Heart right ventricle (tissue), 16 donors: ENCODE measurements around the gene ZNF428. TPM values are rescaled to one million over a fixed set of nuclear protein-coding genes. Genes with fewer than 3 reads are reported as not detected.

ENCODE experiments used
- ATAC-seq, 8 donors: fragments of 200-7000 bp; cut with Tn5 transposase; one replicate each; pipeline ENCODE4 v1.9.1; 2020; ENCODE audit warnings: mild to moderate bottlenecking in 8 of 8, moderate library complexity in 8 of 8, moderate number of reproducible peaks in 1 of 8
- DNase-seq, 2 donors: peaks; one replicate each; pipeline ENCODE4 v3.0.0-alpha.2; 2020
- H3K27ac ChIP-seq, 10 donors: fragments of 200-600 bp; sonication (generic) in 2 of 10; one replicate each; pipeline versions ENCODE4 v1.5.0 to v1.8.0; 2020 to 2022; ENCODE audit warnings: mild to moderate bottlenecking in 3 of 10
- H3K27me3 ChIP-seq, 7 donors: fragments of 200-600 bp; one replicate each; pipeline ENCODE4 v1.8.0; 2021 to 2022; ENCODE audit warnings: mild to moderate bottlenecking in 2 of 7
- H3K36me3 ChIP-seq, 9 donors: fragments of 200-600 bp; sonication (generic) in 1 of 9; one replicate each; pipeline versions ENCODE4 v1.5.0 to v1.8.0; 2020 to 2022; ENCODE audit warnings: mild to moderate bottlenecking in 2 of 9
- H3K4me1 ChIP-seq, 9 donors: fragments of 200-600 bp; sonication (generic) in 1 of 9; one replicate each; pipeline versions ENCODE4 v1.5.0 to v1.8.0; 2020 to 2022; ENCODE audit warnings: mild to moderate bottlenecking in 4 of 9
- H3K4me3 ChIP-seq, 10 donors: fragments of 200-600 bp; sonication (generic) in 2 of 10; one replicate each; pipeline versions ENCODE4 v1.5.0 to v1.8.0; 2020 to 2022; ENCODE audit warnings: mild to moderate bottlenecking in 7 of 10, moderate library complexity in 2 of 10
- H3K9me3 ChIP-seq, 11 donors: fragments of 200-600 bp in 10 of 11; sonication (generic) in 2 of 11; one replicate each; pipeline versions ENCODE4 v1.5.0 to v1.8.0; 2013 to 2022; ENCODE audit warnings: mild to moderate bottlenecking in 2 of 11, control low read depth in 1 of 11, moderate library complexity in 1 of 11
- WGBS, 2 donors: extraction: QIAGEN DNeasy Blood & Tissue Kit; methylation state at CpG; one replicate each; pipeline ENCODE4 v1.1.7; 2013; ENCODE audit warnings: inconsistent platforms in 1 of 2; 5-methylcytosine and 5-hydroxymethylcytosine counted together
- intact Hi-C, 10 donors: fragments of 100-400 bp; cut with DNase I; formaldehyde crosslinking; loops; one replicate each; pipeline versions ENCODE4 v1.11.1 to v1.14.2; 2022
- polyA plus RNA-seq, 2 donors: library from polyadenylated mRNA; stranded (reverse); fragments of 200-250 nt; gene quantifications; one replicate each; pipeline ENCODE4 v1.2.3, GENCODE V29; 2013
- total RNA-seq, 10 donors: library from RNA; stranded (reverse); fragmentation: NEBNext Ultra II Directional in 3 of 10; extraction: Animal tissue kit (Norgen Biotek cat#: 25700) in 3 of 10; gene quantifications; one replicate each; pipeline versions ENCODE4 v1.2.1 to v1.2.4, GENCODE V29; 2021 to 2023
- TF ChIP-seq, protein P1 (sequence below), 9 donors: fragments of 200-600 bp; sonication (generic) in 2 of 9; IDR thresholded peaks; one replicate each; pipeline versions ENCODE4 v1.5.0 to v1.8.0; 2021 to 2022; ENCODE audit warnings: antibody characterized with exemption in 9 of 9, mild to moderate bottlenecking in 5 of 9, moderate library complexity in 1 of 9
- donor health status: Arrhythmogenic right ventricular cardiomyopathy.
- donor health status: ischemic (EF 13 %, LVEDD 7.1; RV severe dilation, severe dysfunction).
- donor health status: healthy with polysubstance abuse.
- donor health status: DM: no; HTN: yes; CAD: no.
- donor health status: DM: no; HTN: no; CAD: no.
- donor health status: ischemic (EF 25% LVEDD 6.9; RV normal size, moderate dysfunction).
- donor health status: ischemic (EF 25% LVEDD 5.7; RV mildly dilated, moderate dysfunction).
- donor health status: healthy.
- donor health status: DM: yes; HTN: yes; CAD: no.
- donor health status: Ischemic cardiomyopathy.
- donor health status: ischemic (EF 35%, LVEDD 5.7; RV mildly dilated, moderate dysfunction).
- donor health status: nonischemic (EF 11% LVEDD 7.7; RV severe dilation, severe dysfunction).
- donor health status: DM: yes; HTN: yes; CAD: no.
- donor health status: PGD.
- donor health status: ischemic (EF 29% LVEDD 5.4; RV normal size, mild dysfunction).
- donor health status: nonischemic (EF 23%, LVEDD 6.1; RV moderate dilation, normal function).

ZNF428 gene
- total and polyA plus RNA-seq, 12 donors, result 28.1 to 94.9 (median 33.5) TPM

DNA sequence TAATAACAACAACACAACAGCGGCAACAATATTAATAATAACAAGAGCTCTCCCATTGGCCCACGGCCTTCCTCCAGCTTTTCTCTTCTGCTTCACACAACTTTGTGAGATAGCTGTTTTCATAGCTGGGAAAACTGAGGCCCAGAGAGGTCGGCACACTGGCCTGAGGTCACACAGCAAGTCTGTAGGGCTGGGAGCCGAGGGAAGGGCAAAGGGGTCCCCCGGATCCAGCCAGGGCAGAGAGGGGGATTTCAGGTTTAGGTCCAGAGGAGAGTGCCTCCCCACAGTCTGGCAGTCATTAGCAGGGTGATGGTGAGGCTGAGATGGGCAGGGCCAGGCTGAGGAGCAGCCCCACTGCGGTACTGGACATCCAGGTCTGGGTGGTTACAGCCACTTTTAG lies 29.2 kb upstream of the ZNF428 start:
- intact Hi-C loops, result loop anchor here in 2 of 10 donors (10.0 kb wide), 2 partner anchors 94 to 104 kb away; no protein-coding TSS in a partner anchor
- peaks cover 0 to 78% (median 7%) of the 10 kb centered on the region in 9 donors for H3K36me3 ChIP-seq
- peak in 1 of 8 donors; percentile 16 for ATAC-seq
- no peak overlapping the region for H3K27ac ChIP-seq
- peaks cover 0 to 2% (median 0%) of the 10 kb centered on the region in 7 donors for H3K27me3 ChIP-seq
- WGBS, 2 donors, result 99% methylated on average over 6 of the region's 6 CpGs
- no peak overlapping the region for H3K4me3 ChIP-seq
- TF ChIP-seq, protein P1, sequence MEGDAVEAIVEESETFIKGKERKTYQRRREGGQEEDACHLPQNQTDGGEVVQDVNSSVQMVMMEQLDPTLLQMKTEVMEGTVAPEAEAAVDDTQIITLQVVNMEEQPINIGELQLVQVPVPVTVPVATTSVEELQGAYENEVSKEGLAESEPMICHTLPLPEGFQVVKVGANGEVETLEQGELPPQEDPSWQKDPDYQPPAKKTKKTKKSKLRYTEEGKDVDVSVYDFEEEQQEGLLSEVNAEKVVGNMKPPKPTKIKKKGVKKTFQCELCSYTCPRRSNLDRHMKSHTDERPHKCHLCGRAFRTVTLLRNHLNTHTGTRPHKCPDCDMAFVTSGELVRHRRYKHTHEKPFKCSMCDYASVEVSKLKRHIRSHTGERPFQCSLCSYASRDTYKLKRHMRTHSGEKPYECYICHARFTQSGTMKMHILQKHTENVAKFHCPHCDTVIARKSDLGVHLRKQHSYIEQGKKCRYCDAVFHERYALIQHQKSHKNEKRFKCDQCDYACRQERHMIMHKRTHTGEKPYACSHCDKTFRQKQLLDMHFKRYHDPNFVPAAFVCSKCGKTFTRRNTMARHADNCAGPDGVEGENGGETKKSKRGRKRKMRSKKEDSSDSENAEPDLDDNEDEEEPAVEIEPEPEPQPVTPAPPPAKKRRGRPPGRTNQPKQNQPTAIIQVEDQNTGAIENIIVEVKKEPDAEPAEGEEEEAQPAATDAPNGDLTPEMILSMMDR (IDR thresholded peaks at IDR 0.05), result no peak
- H3K4me1 ChIP-seq, result peaks cover 0 to 6% (median 0%) of the 10 kb centered on the region in 9 donors
- DNase-seq, result no peak
- peaks cover 0 to 8% (median 0%) of the 10 kb centered on the region in 11 donors for H3K9me3 ChIP-seq

GRCh38 chr19:43644181-43644580 lies 24.8 kb upstream of the ZNF428 start:
- TF ChIP-seq, protein P1 (IDR thresholded peaks at IDR 0.05), result no peak
- Histone ChIP-seq H3K36me3 (peaks cover 0 to 33% (median 7%) of the 10 kb centered on the region in 9 donors), H3K27me3 (peaks cover 0 to 19% (median 16%) of the 10 kb centered on the region in 7 donors), H3K4me1 (peaks cover 0 to 9% (median 7%) of the 10 kb centered on the region in 9 donors), H3K27ac (no peak overlapping the region), H3K9me3 (peaks cover 0 to 8% (median 0%) of the 10 kb centered on the region in 11 donors), H3K4me3 (no peak overlapping the region)
- WGBS, 2 donors, result 85 to 86% methylated on average over 13 of the region's 13 CpGs
- intact Hi-C loops, result loop anchor here in 2 of 10 donors (10.0 kb wide), 2 partner anchors 89 to 99 kb away; no protein-coding TSS in a partner anchor
- DNase-seq, result no peak
- ATAC-seq, result no peak

DNA sequence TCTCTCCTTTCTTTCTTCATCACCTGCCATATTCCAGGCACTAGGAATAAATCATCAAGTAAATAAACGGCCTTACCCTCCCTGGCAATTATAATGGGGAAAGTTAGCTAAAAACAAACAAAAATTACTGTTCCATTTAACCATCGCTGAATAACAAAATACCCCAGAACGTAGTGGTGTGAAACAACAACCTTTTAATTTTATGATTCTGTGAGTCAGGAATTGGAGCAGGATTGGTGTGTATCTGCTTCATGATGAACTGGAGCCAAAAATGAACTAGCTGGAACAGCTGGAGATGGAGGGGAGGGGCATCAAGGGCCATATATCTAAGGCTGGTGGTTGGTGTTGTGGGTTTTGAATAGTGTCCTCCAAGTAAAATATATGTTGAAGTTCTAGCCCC lies 23.9 kb upstream of the ZNF428 start:
- Histone ChIP-seq H3K9me3 (peaks cover 0 to 8% (median 0%) of the 10 kb centered on the region in 11 donors), H3K4me1 (peaks cover 0 to 9% (median 7%) of the 10 kb centered on the region in 9 donors), H3K27ac (no peak overlapping the region), H3K4me3 (no peak overlapping the region), H3K27me3 (peaks cover 0 to 28% (median 16%) of the 10 kb centered on the region in 7 donors), H3K36me3 (peaks cover 0 to 24% (median 2%) of the 10 kb centered on the region in 9 donors)
- intact Hi-C loops, result loop anchor here in 2 of 10 donors (10.0 kb wide), 2 partner anchors 89 to 99 kb away; no protein-coding TSS in a partner anchor
- TF ChIP-seq, protein P1 (IDR thresholded peaks at IDR 0.05), result no peak
- ATAC-seq (no peak), DNase-seq (no peak)
- 70 to 78% methylated on average over 3 of the region's 3 CpGs for WGBS, 2 donors

DNA sequence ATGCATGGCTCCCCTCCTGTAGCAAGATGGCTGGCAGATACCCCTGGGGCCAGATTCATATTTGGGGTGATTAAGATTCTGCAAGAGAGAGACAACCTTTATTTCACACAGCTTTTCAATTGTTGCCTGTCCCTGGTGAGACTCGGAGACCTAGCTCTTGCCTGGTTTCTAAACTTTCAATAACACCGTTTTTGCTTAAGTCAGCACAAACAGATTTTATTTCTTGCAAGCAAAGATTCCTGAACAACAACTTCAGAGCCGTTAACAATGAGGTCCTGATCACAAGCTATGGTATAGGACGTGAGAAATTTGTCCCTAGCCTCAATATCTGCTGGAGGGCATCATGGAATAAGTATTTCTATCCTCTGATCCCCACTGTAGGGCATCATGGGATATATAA lies 23.1 kb upstream of the ZNF428 start:
- ATAC-seq (no peak), DNase-seq (no peak)
- H3K36me3 ChIP-seq, result peaks cover 0 to 17% (median 0%) of the 10 kb centered on the region in 9 donors
- H3K4me1 ChIP-seq, result peaks cover 0 to 9% (median 7%) of the 10 kb centered on the region in 9 donors
- intact Hi-C loops, result loop anchor here in 2 of 10 donors (10.0 kb wide), 2 partner anchors 88 to 98 kb away; no protein-coding TSS in a partner anchor
- H3K4me3 ChIP-seq, result no peak overlapping the region
- peaks cover 0 to 8% (median 0%) of the 10 kb centered on the region in 11 donors for H3K9me3 ChIP-seq
- WGBS, 2 donors, result 80 to 83% methylated on average over 4 of the region's 4 CpGs
- H3K27ac ChIP-seq, result no peak overlapping the region
- TF ChIP-seq, protein P1 (IDR thresholded peaks at IDR 0.05), result no peak
- H3K27me3 ChIP-seq, result peaks cover 0 to 35% (median 16%) of the 10 kb centered on the region in 7 donors
